ENCODE results near the gene LTBR.

GRCh38 chr12:6393109-6393508 lies 9.1 kb downstream of the LTBR start:
- TF ChIP-seq CTCF (IDR thresholded peaks at IDR 0.05; ENCODE audit: insufficient read depth, low read length, poor library complexity, severe bottlenecking) (no peak), EZH2phosphoT487 (conservative IDR thresholded peaks at IDR 0.05; ENCODE audit: low read length) (no peak)

All from SU-DHL-6 (cell line).